H1 (cell line): ENCODE data around the gene BSN.
"Not testable (repeated sequence)": the region's sequence is repeated elsewhere in the genome, so short reads cannot be mapped to it uniquely, and the experiment has no call there.

ENCODE experiments used
- CREB1 ChIP-seq: IDR thresholded peaks from 2 replicates; pipeline ENCODE4 v1.6.1; 2012; ENCODE audit warnings: inconsistent platforms
- EP300 ChIP-seq, 2 experiments: IDR thresholded peaks; 1 replicate in 1 of 2; 2 replicates in 1 of 2; pipeline ENCODE4 v1.6.1; 2011 to 2012; ENCODE audit warnings: low read depth in 2 of 2, low read length in 2 of 2, mild to moderate bottlenecking in 2 of 2, borderline replicate concordance in 1 of 2, inconsistent platforms in 1 of 2, moderate library complexity in 1 of 2
- EZH2 ChIP-seq: fragments of 200-600 bp; sonication (generic); IDR thresholded peaks from 2 replicates; pipeline ENCODE4 v1.7.1; 2012; ENCODE audit warnings: low read depth, mild to moderate bottlenecking, moderate library complexity, low read length, inconsistent platforms; ENCODE audit not compliant: severe bottlenecking
- FOSL1 ChIP-seq: IDR thresholded peaks from 2 replicates; pipeline ENCODE4 v1.6.1; 2011; ENCODE audit warnings: mild to moderate bottlenecking, low read depth, low read length, moderate library complexity; ENCODE audit not compliant: insufficient read depth
- GABPA ChIP-seq: IDR thresholded peaks from 2 replicates; pipeline ENCODE4 v1.6.1; 2011; ENCODE audit warnings: mild to moderate bottlenecking, low read length, moderate library complexity, borderline replicate concordance; ENCODE audit not compliant: insufficient read depth
- PHF8 ChIP-seq: fragments of 200-600 bp; sonication (generic); conservative IDR thresholded peaks from 2 replicates; pipeline ENCODE4 v1.7.1; 2012; ENCODE audit warnings: low read depth, mild to moderate bottlenecking, inconsistent platforms, low read length, moderate library complexity
- POLR2A ChIP-seq, 2 experiments: IDR thresholded peaks; 1 replicate in 1 of 2; 2 replicates in 1 of 2; pipeline ENCODE4 v1.6.1; 2011; ENCODE audit warnings: low read depth in 2 of 2, low read length in 2 of 2, mild to moderate bottlenecking in 2 of 2; ENCODE audit errors: control extremely low read depth in 1 of 2
- TAF1 ChIP-seq: IDR thresholded peaks from 2 replicates; pipeline ENCODE4 v1.6.1; 2011; ENCODE audit warnings: mild to moderate bottlenecking, low read depth, low read length
- TF ChIP-seq, protein P1 (sequence below), 3 experiments: IDR thresholded peaks; 1 replicate in 2 of 3; 2 replicates in 1 of 3; pipeline versions ENCODE4 v1.5.1 to v1.6.1; 2011; ENCODE audit warnings: low read length in 3 of 3, mild to moderate bottlenecking in 3 of 3, inconsistent platforms in 2 of 3, low read depth in 1 of 3, moderate library complexity in 1 of 3; ENCODE audit not compliant: insufficient read depth in 1 of 3; ENCODE audit errors: control extremely low read depth in 1 of 3
- TF ChIP-seq, protein P2 (sequence below): IDR thresholded peaks from 2 replicates; pipeline ENCODE4 v1.6.1; 2012; ENCODE audit warnings: inconsistent platforms

DNA sequence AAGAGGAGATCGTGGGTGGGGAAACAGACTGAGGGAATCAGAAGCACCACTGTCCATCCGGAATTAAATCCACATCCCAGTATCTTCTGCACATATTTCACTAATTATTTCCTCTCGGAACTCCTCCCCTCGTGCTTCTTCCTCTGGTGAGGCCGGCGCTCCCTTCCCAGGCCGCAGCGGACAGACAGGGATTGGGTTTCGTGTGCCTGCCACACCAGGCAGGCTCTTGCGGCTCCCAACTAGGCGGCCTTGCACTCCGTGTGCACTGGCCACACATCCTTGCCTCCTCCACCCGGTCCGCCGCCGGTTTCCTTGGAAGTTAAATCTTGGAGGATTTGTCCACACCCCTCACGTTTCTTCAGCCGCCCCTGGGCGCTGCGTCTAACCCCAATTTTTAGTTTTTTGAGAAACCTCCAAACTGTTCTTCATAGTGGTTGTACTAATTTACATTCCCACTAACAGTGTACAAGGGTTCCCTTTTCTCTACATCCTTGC is 31.0 kb downstream of the BSN start:
- TF ChIP-seq FOSL1; EP300 (IDR thresholded peaks at IDR 0.05; ENCODE audit: borderline replicate concordance in 1 of 2, low read depth in 2 of 2, low read length in 2 of 2); PHF8; GABPA; EZH2; TAF1; POLR2A (IDR thresholded peaks at IDR 0.05; ENCODE audit: control extremely low read depth in 1 of 2, low read depth in 2 of 2, low read length in 2 of 2); CREB1: not testable (repeated sequence)
- TF ChIP-seq, protein P1, sequence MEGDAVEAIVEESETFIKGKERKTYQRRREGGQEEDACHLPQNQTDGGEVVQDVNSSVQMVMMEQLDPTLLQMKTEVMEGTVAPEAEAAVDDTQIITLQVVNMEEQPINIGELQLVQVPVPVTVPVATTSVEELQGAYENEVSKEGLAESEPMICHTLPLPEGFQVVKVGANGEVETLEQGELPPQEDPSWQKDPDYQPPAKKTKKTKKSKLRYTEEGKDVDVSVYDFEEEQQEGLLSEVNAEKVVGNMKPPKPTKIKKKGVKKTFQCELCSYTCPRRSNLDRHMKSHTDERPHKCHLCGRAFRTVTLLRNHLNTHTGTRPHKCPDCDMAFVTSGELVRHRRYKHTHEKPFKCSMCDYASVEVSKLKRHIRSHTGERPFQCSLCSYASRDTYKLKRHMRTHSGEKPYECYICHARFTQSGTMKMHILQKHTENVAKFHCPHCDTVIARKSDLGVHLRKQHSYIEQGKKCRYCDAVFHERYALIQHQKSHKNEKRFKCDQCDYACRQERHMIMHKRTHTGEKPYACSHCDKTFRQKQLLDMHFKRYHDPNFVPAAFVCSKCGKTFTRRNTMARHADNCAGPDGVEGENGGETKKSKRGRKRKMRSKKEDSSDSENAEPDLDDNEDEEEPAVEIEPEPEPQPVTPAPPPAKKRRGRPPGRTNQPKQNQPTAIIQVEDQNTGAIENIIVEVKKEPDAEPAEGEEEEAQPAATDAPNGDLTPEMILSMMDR (IDR thresholded peaks at IDR 0.05; ENCODE audit: control extremely low read depth in 1 of 3, insufficient read depth in 1 of 3, low read depth in 1 of 3, low read length in 3 of 3): not testable (repeated sequence)
- TF ChIP-seq, protein P2, sequence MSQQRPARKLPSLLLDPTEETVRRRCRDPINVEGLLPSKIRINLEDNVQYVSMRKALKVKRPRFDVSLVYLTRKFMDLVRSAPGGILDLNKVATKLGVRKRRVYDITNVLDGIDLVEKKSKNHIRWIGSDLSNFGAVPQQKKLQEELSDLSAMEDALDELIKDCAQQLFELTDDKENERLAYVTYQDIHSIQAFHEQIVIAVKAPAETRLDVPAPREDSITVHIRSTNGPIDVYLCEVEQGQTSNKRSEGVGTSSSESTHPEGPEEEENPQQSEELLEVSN: not testable (repeated sequence)
